IMR-90 (cell line): ENCODE data around the gene IFITM10. TPM values are rescaled to one million over a fixed set of nuclear protein-coding genes. Genes with fewer than 3 reads are reported as not detected.

ENCODE experiments used
- ATAC-seq: fragments of 200-7000 bp; cut with Tn5 transposase; 2 replicates; pipeline ENCODE4 v1.9.1; 2020; ENCODE audit warnings: low read depth, mild to moderate bottlenecking, moderate library complexity
- BruUV-seq: library from RNA; stranded (reverse); fragments of 400-500 nt; replicated peaks from 2 replicates; lab custom pipeline; 2021; lab: Mats Ljungman, UMichigan
- CTCF ChIA-PET: fragments of 300-600 bp; formaldehyde crosslinking; extraction: SDS; loops from one replicate; lab custom pipeline; 2021; ENCODE audit warnings: antibody characterized with exemption; lab: Yijun Ruan, JAX
- POLR2A ChIA-PET: fragments of 300-600 bp; sonication (Branson Sonifier 250); formaldehyde crosslinking; loops from one replicate; lab custom pipeline; 2022; ENCODE audit warnings: antibody characterized with exemption; ENCODE audit not compliant: unreplicated experiment; lab: Charles Lee
- DNase-seq: peaks from one replicate; pipeline ENCODE4 v3.0.0; 2013
- H2AFZ ChIP-seq: replicated peaks from 2 replicates; pipeline ENCODE3; 2013; ENCODE audit warnings: low read length, mild to moderate bottlenecking; ENCODE audit not compliant: poor library complexity
- H2AK5ac ChIP-seq: 2 replicates; pipeline ENCODE4 v1.6.1; 2013; ENCODE audit warnings: low read depth, low read length, inconsistent platforms
- H2AK9ac ChIP-seq: replicated peaks from 2 replicates; pipeline ENCODE3; 2013; ENCODE audit warnings: mild to moderate bottlenecking, low read depth, low read length, moderate library complexity; ENCODE audit not compliant: poor library complexity
- H2BK120ac ChIP-seq: 2 replicates; pipeline ENCODE4 v1.6.1; 2013; ENCODE audit warnings: low read depth, low read length, inconsistent platforms
- H2BK15ac ChIP-seq: 3 replicates; pipeline ENCODE4 v1.6.1; 2013; ENCODE audit warnings: low read depth, low read length, inconsistent platforms
- H2BK20ac ChIP-seq: 2 replicates; pipeline ENCODE4 v1.6.1; 2013; ENCODE audit warnings: low read depth, mild to moderate bottlenecking, inconsistent platforms, low read length, moderate library complexity
- H2BK5ac ChIP-seq: 2 replicates; pipeline ENCODE4 v1.6.1; 2013; ENCODE audit warnings: mild to moderate bottlenecking, low read depth, low read length, inconsistent platforms; ENCODE audit not compliant: poor library complexity, severe bottlenecking
- H3K14ac ChIP-seq: replicated peaks from 2 replicates; pipeline ENCODE4 v1.6.1; 2013; ENCODE audit warnings: low read depth, low read length, inconsistent platforms
- H3K18ac ChIP-seq: 2 replicates; pipeline ENCODE4 v1.6.1; 2013; ENCODE audit warnings: low read depth, low read length, control low read depth
- H3K23ac ChIP-seq: 2 replicates; pipeline ENCODE4 v1.6.1; 2013; ENCODE audit warnings: low read depth, low read length, inconsistent platforms
- H3K27ac ChIP-seq: 2 replicates; pipeline ENCODE4 v1.5.1; 2013; ENCODE audit warnings: mild to moderate bottlenecking, control low read depth, low read length; ENCODE audit not compliant: insufficient read depth
- H3K27me3 ChIP-seq: 2 replicates; pipeline ENCODE4 v1.6.1; 2013; ENCODE audit warnings: low read length; ENCODE audit not compliant: control insufficient read depth, insufficient read depth
- H3K36me3 ChIP-seq: 2 replicates; pipeline ENCODE4 v1.6.1; 2013; ENCODE audit warnings: low read length, mixed read lengths; ENCODE audit not compliant: control insufficient read depth, insufficient read depth
- H3K4ac ChIP-seq: 2 replicates; pipeline ENCODE4 v1.6.1; 2013; ENCODE audit warnings: low read depth, low read length, inconsistent platforms
- H3K4me1 ChIP-seq: 2 replicates; pipeline ENCODE4 v1.6.1; 2013; ENCODE audit warnings: low read length, mixed read lengths; ENCODE audit not compliant: control insufficient read depth, insufficient read depth
- H3K4me2 ChIP-seq: 2 replicates; pipeline ENCODE4 v1.6.1; 2013; ENCODE audit warnings: low read depth, mild to moderate bottlenecking, control low read depth, low read length, moderate library complexity
- H3K4me3 ChIP-seq: 2 replicates; pipeline ENCODE4 v1.5.1; 2013; ENCODE audit warnings: low read depth, mild to moderate bottlenecking, control low read depth, low read length, moderate library complexity; ENCODE audit not compliant: insufficient read depth
- H3K56ac ChIP-seq: 2 replicates; pipeline ENCODE4 v1.6.1; 2013; ENCODE audit warnings: low read length, inconsistent platforms; ENCODE audit not compliant: insufficient read depth; ENCODE audit errors: extremely low read depth
- H3K79me1 ChIP-seq, 2 experiments: 2 replicates each; pipeline ENCODE4 v1.6.1; 2013; ENCODE audit warnings: low read length in 2 of 2, inconsistent platforms in 1 of 2, low read depth in 1 of 2
- H3K9ac ChIP-seq: 2 replicates; pipeline ENCODE4 v1.6.1; 2013; ENCODE audit warnings: low read depth, low read length, control low read depth
- H3K9me1 ChIP-seq: 2 replicates; pipeline ENCODE4 v1.6.1; 2013; ENCODE audit warnings: low read length, inconsistent platforms; ENCODE audit not compliant: insufficient read depth
- H3K9me3 ChIP-seq: 2 replicates; pipeline ENCODE4 v1.6.1; 2013; ENCODE audit warnings: low read length; ENCODE audit not compliant: control insufficient read depth, insufficient read depth
- H4K20me1 ChIP-seq: 2 replicates; pipeline ENCODE4 v1.6.1; 2013; ENCODE audit warnings: low read length, inconsistent platforms; ENCODE audit not compliant: insufficient read depth
- H4K5ac ChIP-seq: 2 replicates; pipeline ENCODE4 v1.6.1; 2013; ENCODE audit warnings: mild to moderate bottlenecking, low read depth, low read length, control low read depth
- H4K8ac ChIP-seq, 2 experiments: 2 replicates each; pipeline ENCODE4 v1.6.1; 2013; ENCODE audit warnings: low read depth in 2 of 2, low read length in 2 of 2, control low read depth in 1 of 2, inconsistent platforms in 1 of 2
- H4K91ac ChIP-seq: 2 replicates; pipeline ENCODE4 v1.6.1; 2013; ENCODE audit warnings: low read depth, low read length, inconsistent platforms; ENCODE audit not compliant: insufficient read depth
- CEBPB ChIP-seq: IDR thresholded peaks from 2 replicates; pipeline ENCODE4 v1.6.1; 2012; ENCODE audit warnings: low read depth, low read length, improper control_type of control experiment
- CHD1 ChIP-seq: IDR thresholded peaks from 2 replicates; pipeline ENCODE4 v1.6.1; 2012; ENCODE audit warnings: low read depth, low read length, improper control_type of control experiment
- MAZ ChIP-seq: IDR thresholded peaks from 2 replicates; pipeline ENCODE4 v1.6.1; 2012; ENCODE audit warnings: low read depth, mild to moderate bottlenecking, low read length, improper control_type of control experiment, moderate library complexity, borderline replicate concordance
- MXI1 ChIP-seq: IDR thresholded peaks from 2 replicates; pipeline ENCODE4 v1.6.1; 2012; ENCODE audit warnings: low read depth, mild to moderate bottlenecking, low read length, moderate library complexity, borderline replicate concordance
- POLR2A ChIP-seq: IDR thresholded peaks from 2 replicates; pipeline ENCODE4 v1.6.1; 2012; ENCODE audit warnings: mild to moderate bottlenecking, low read depth, low read length
- RCOR1 ChIP-seq: IDR thresholded peaks from 2 replicates; pipeline ENCODE4 v1.6.1; 2012; ENCODE audit warnings: mild to moderate bottlenecking, low read length, improper control_type of control experiment; ENCODE audit not compliant: insufficient replicate concordance
- WGBS, 2 experiments: methylation state at CpG; one replicate each; pipeline versions ENCODE4 v1.1.5 to v1.1.7; 2013; ENCODE audit warnings: missing lambda C conversion rate in 2 of 2; ENCODE audit not compliant: insufficient read length in 1 of 2; ENCODE audit errors: extremely low coverage in 2 of 2; 5-methylcytosine and 5-hydroxymethylcytosine counted together
- dilution Hi-C: fragments of 300-500 bp; cut with HindIII; formaldehyde crosslinking; loops from one replicate; pipeline ENCODE4 v1.14.3; 2018; ENCODE audit warnings: low sequenced_read_pairs; ENCODE audit not compliant: unreplicated experiment
- in situ Hi-C: fragments of 300-500 bp; cut with MboI; formaldehyde crosslinking; loops from 3 replicates; pipeline ENCODE4 v1.14.3; 2019; ENCODE audit warnings: low sequenced_read_pairs, inconsistent platforms, mixed read lengths
- intact Hi-C: fragments of 100-400 bp; cut with micrococcal nuclease; formaldehyde crosslinking; loops from 2 replicates; pipeline ENCODE4 v1.10.0; 2022
- polyA plus RNA-seq, 3 experiments: library from polyadenylated mRNA; depleted of rRNA; stranded (reverse); fragments of >200 nt; gene quantifications; 2 replicates each; pipeline ENCODE4 v1.2.3, GENCODE V29; 2012; ENCODE audit warnings: low replicate concordance in 1 of 3
- total RNA-seq: library from RNA; depleted of rRNA; stranded (reverse); fragments of >200 nt; gene quantifications from 2 replicates; pipeline ENCODE4 v1.2.3, GENCODE V29; 2012
- TF ChIP-seq, protein P1 (sequence below): fragments of 150-350 bp; IDR thresholded peaks from 2 replicates; pipeline ENCODE4 v1.6.1; 2016; ENCODE audit warnings: low read depth, mild to moderate bottlenecking, low read length, moderate library complexity, borderline replicate concordance
- TF ChIP-seq, protein P2 (sequence below): fragments of 150-350 bp; IDR thresholded peaks from 2 replicates; pipeline ENCODE4 v1.6.1; 2017; ENCODE audit warnings: mild to moderate bottlenecking, antibody characterized with exemption, low read length, low read depth

IFITM10 gene
- total and polyA plus RNA-seq, 2 of the 4 experiments (the other 2 are of a cell fraction), result 0.15 to 0.18 TPM

DNA sequence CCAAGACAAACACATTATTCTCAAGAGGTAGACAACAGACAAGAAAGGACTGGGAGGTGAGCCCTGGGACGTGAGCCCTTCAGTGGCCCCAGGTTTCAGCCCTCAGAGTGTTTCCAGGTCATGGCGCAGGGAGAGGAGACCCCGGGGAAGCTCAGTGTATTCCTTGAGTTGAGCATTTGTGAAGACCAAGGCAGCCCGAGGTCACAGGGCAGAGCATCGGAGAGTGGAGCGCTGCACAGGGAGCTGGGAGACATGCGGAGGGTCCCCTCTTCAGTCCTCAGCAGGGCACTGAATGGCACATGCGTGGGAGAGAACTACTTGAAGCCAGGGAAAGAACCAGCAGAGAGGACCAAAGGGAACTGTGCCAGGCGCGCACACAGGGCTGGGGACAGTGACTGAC is 41.7 kb downstream of the IFITM10 start:
- no peaks in the 10 kb centered on the region for H3K36me3 ChIP-seq
- H2AK9ac ChIP-seq, result no peak overlapping the region
- H2AFZ ChIP-seq, result no peak overlapping the region
- H3K27me3 ChIP-seq, result peaks cover 44% of the 10 kb centered on the region
- no peak for TF ChIP-seq MXI1
- no peak for TF ChIP-seq MAZ
- TF ChIP-seq, protein P1, sequence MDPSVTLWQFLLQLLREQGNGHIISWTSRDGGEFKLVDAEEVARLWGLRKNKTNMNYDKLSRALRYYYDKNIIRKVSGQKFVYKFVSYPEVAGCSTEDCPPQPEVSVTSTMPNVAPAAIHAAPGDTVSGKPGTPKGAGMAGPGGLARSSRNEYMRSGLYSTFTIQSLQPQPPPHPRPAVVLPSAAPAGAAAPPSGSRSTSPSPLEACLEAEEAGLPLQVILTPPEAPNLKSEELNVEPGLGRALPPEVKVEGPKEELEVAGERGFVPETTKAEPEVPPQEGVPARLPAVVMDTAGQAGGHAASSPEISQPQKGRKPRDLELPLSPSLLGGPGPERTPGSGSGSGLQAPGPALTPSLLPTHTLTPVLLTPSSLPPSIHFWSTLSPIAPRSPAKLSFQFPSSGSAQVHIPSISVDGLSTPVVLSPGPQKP, result no peak
- TF ChIP-seq CHD1, result no peak
- TF ChIP-seq POLR2A, result no peak
- TF ChIP-seq CEBPB, result no peak
- TF ChIP-seq, protein P2, sequence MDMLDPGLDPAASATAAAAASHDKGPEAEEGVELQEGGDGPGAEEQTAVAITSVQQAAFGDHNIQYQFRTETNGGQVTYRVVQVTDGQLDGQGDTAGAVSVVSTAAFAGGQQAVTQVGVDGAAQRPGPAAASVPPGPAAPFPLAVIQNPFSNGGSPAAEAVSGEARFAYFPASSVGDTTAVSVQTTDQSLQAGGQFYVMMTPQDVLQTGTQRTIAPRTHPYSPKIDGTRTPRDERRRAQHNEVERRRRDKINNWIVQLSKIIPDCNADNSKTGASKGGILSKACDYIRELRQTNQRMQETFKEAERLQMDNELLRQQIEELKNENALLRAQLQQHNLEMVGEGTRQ, result no peak
- TF ChIP-seq RCOR1, result no peak
- H3K4me2 ChIP-seq, result no peak overlapping the region
- POLR2A ChIA-PET, result no interaction called here
- no peaks in the 10 kb centered on the region for H4K20me1 ChIP-seq
- no peak overlapping the region for H3K14ac ChIP-seq
- no peaks in the 10 kb centered on the region for H3K9me1 ChIP-seq
- H3K79me1 ChIP-seq, result no peaks in the 10 kb centered on the region
- no peak overlapping the region for H2BK20ac ChIP-seq
- dilution Hi-C loops, result no loop called here
- H3K23ac ChIP-seq, result no peak overlapping the region
- no peak overlapping the region for H3K9ac ChIP-seq
- intact Hi-C loops, result no loop called here
- 77% methylated on average over 7 of the region's 10 CpGs; no CpG with 5 or more reads in 1 of the 2 experiments for WGBS, 2 experiments
- no peak overlapping the region for H3K27ac ChIP-seq
- DNase-seq, result no peak
- H3K4me3 ChIP-seq, result no peak overlapping the region
- peaks cover 3% of the 10 kb centered on the region; the same call in 1 of the 2 replicates for H3K9me3 ChIP-seq
- no peak overlapping the region for H2BK15ac ChIP-seq
- no peak overlapping the region for H2BK120ac ChIP-seq
- no peak overlapping the region for H3K56ac ChIP-seq
- no peak overlapping the region for H3K18ac ChIP-seq
- no peak overlapping the region for H4K91ac ChIP-seq
- H2BK5ac ChIP-seq, result no peak overlapping the region
- H4K5ac ChIP-seq, result no peak overlapping the region
- H3K4ac ChIP-seq, result no peak overlapping the region
- H2AK5ac ChIP-seq, result no peak overlapping the region
- H4K8ac ChIP-seq, result no peak overlapping the region
- H3K4me1 ChIP-seq, result no peaks in the 10 kb centered on the region
- CTCF ChIA-PET, result no interaction called here
- ATAC-seq, result no peak
- in situ Hi-C loops, result no loop called here
- no TSS peak for BruUV-seq
